WTC11 (cell line): ENCODE measurements around the gene EPN3. TPM values are rescaled to one million over a fixed set of nuclear protein-coding genes. Genes with fewer than 3 reads are reported as not detected.

Source experiments
- ATAC-seq: fragments of 200-7000 bp; cut with Tn5 transposase; 2 replicates; pipeline ENCODE4 v1.10.0; 2021; ENCODE audit warnings: mild to moderate bottlenecking, moderate library complexity
- CTCF ChIA-PET: fragments of 300-600 bp; sonication (Branson Sonifier 250); formaldehyde crosslinking; loops from one replicate; lab custom pipeline; 2021; ENCODE audit warnings: antibody characterized with exemption; lab: Charles Lee
- POLR2A ChIA-PET: fragments of 350-600 bp; sonication (Branson Sonifier 250); formaldehyde crosslinking; loops from one replicate; lab custom pipeline; 2021; ENCODE audit warnings: antibody characterized with exemption; lab: Charles Lee
- DNase-seq: peaks from one replicate; pipeline ENCODE4 v3.0.0; 2021; ENCODE audit warnings: low spot score
- H3K27ac Mint-ChIP-seq: 2 replicates; pipeline ENCODE4 v1.8.0; 2021; ENCODE audit warnings: mixed read lengths
- H3K27me3 Mint-ChIP-seq: 2 replicates; pipeline ENCODE4 v1.8.0; 2021; ENCODE audit warnings: low read depth, mild to moderate bottlenecking, moderate library complexity, mixed read lengths
- H3K36me3 Mint-ChIP-seq: 2 replicates; pipeline ENCODE4 v1.8.0; 2021; ENCODE audit warnings: mixed read lengths
- H3K4me1 Mint-ChIP-seq: 2 replicates; pipeline ENCODE4 v1.8.0; 2022; ENCODE audit warnings: mixed read lengths
- H3K4me3 Mint-ChIP-seq: 2 replicates; pipeline ENCODE4 v1.8.0; 2021; ENCODE audit warnings: mild to moderate bottlenecking, moderate library complexity, mixed read lengths
- H3K9me3 Mint-ChIP-seq: 2 replicates; pipeline ENCODE4 v1.8.0; 2021; ENCODE audit warnings: mixed read lengths
- CREB1 ChIP-seq: sonication (generic); formaldehyde crosslinking; IDR thresholded peaks from 2 replicates; pipeline ENCODE4 v1.8.0; 2023; ENCODE audit warnings: mild to moderate bottlenecking, missing genetic modification reagents
- ELF4 ChIP-seq: sonication (generic); formaldehyde crosslinking; IDR thresholded peaks from 2 replicates; pipeline ENCODE4 v1.8.1; 2022; ENCODE audit warnings: low read depth, mild to moderate bottlenecking, moderate library complexity, missing genetic modification reagents
- NFE2L1 ChIP-seq: sonication (generic); formaldehyde crosslinking; IDR thresholded peaks from 2 replicates; pipeline ENCODE4 v1.8.1; 2023; ENCODE audit warnings: missing genetic modification reagents
- SMAD4 ChIP-seq: sonication (generic); formaldehyde crosslinking; IDR thresholded peaks from 2 replicates; pipeline ENCODE4 v1.8.0; 2022; ENCODE audit warnings: mild to moderate bottlenecking, missing genetic modification reagents
- SOX15 ChIP-seq: fragments of 250-450 bp; sonication (Bioruptor Pico); IDR thresholded peaks from 2 replicates; pipeline ENCODE4 v1.9.0; 2021; ENCODE audit warnings: mild to moderate bottlenecking
- ZNF138 ChIP-seq: sonication (generic); formaldehyde crosslinking; conservative IDR thresholded peaks from 2 replicates; pipeline ENCODE4 v1.8.1; 2022; ENCODE audit warnings: mild to moderate bottlenecking, moderate library complexity, missing genetic modification reagents
- ZNF416 ChIP-seq: fragments of 250-450 bp; sonication (Bioruptor Pico); IDR thresholded peaks from 2 replicates; pipeline ENCODE4 v1.9.0; 2021; ENCODE audit warnings: mild to moderate bottlenecking, inconsistent platforms
- total RNA-seq: library from RNA; stranded (reverse); gene quantifications from 3 replicates; pipeline ENCODE4 v1.2.3, GENCODE V29; 2021
- TF ChIP-seq, protein P1 (sequence below): sonication (generic); formaldehyde crosslinking; IDR thresholded peaks from 2 replicates; pipeline ENCODE4 v1.8.1; 2023; ENCODE audit warnings: mild to moderate bottlenecking, missing genetic modification reagents
- TF ChIP-seq, protein P2 (sequence below): sonication (generic); formaldehyde crosslinking; IDR thresholded peaks from 2 replicates; pipeline ENCODE4 v1.8.0; 2022; ENCODE audit warnings: mild to moderate bottlenecking, missing genetic modification reagents
- TF ChIP-seq, protein P3 (sequence below): fragments of 250-450 bp; sonication (Bioruptor Pico); IDR thresholded peaks from 2 replicates; pipeline ENCODE4 v2.1.2; 2022; ENCODE audit warnings: mild to moderate bottlenecking, moderate library complexity
- TF ChIP-seq, protein P4 (sequence below): sonication (generic); formaldehyde crosslinking; IDR thresholded peaks from 2 replicates; pipeline ENCODE4 v1.8.0; 2023; ENCODE audit warnings: mild to moderate bottlenecking, missing genetic modification reagents
- TF ChIP-seq, protein P5 (sequence below): fragments of 250-450 bp; sonication (Bioruptor Pico); IDR thresholded peaks from 2 replicates; pipeline ENCODE4 v1.8.0; 2021; ENCODE audit warnings: mild to moderate bottlenecking
- TF ChIP-seq, protein P6 (sequence below): sonication (generic); formaldehyde crosslinking; IDR thresholded peaks from 2 replicates; pipeline ENCODE4 v1.8.1; 2022; ENCODE audit warnings: mild to moderate bottlenecking, missing genetic modification reagents, moderate library complexity, borderline replicate concordance
- TF ChIP-seq, protein P7 (sequence below): sonication (generic); formaldehyde crosslinking; IDR thresholded peaks from 2 replicates; pipeline ENCODE4 v1.8.1; 2023; ENCODE audit warnings: mild to moderate bottlenecking, missing genetic modification reagents, moderate library complexity

EPN3 gene
- total RNA-seq, 1 experiment from 2014 or later, result 8.8 TPM

DNA sequence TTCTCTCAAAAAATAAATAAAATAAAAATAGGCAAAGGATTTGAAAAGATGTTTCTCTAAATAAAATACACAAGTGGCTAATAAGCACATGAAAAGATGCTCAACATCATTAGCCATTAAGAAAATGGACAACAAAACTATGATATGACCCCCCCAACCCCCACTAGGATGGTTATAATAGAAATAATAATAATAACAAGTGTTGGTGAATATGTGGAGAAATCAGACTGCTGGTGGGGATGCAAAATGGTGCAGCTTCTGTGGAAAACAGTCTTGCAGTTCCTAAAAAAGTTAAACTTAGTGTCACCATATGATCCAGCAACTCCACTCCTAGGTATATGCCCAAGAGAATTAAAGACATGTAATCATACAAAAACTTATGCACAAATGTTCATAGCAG is 33.3 kb upstream of the EPN3 start (continued):
- TF ChIP-seq, protein P1, sequence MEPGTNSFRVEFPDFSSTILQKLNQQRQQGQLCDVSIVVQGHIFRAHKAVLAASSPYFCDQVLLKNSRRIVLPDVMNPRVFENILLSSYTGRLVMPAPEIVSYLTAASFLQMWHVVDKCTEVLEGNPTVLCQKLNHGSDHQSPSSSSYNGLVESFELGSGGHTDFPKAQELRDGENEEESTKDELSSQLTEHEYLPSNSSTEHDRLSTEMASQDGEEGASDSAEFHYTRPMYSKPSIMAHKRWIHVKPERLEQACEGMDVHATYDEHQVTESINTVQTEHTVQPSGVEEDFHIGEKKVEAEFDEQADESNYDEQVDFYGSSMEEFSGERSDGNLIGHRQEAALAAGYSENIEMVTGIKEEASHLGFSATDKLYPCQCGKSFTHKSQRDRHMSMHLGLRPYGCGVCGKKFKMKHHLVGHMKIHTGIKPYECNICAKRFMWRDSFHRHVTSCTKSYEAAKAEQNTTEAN (CRISPR knock-in tag), result no peak
- TF ChIP-seq ZNF416 (CRISPR knock-in tag), result no peak
- TF ChIP-seq, all 79 proteins: peak for 0

DNA sequence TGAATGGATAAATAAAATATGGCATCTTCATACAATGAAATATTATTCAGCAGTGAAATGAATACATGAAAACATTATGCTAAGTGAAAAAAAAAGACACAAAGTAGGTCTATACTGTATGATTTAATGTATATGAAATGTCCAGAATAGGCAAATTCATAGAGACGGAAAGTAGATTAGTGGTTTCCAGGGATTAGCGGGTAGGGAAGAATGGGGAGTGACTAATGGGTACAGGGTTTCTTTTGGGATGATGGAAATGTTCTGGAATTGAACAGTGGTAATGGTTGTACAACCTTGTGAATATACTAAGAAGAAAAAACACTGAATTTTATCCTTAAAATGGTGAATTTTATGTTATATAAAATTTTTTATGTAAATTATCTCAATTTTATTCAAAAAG is 32.8 kb upstream of the EPN3 start:
- no peaks in the 10 kb centered on the region for H3K27me3 Mint-ChIP-seq
- peaks cover 8% of the 10 kb centered on the region for H3K4me1 Mint-ChIP-seq
- H3K36me3 Mint-ChIP-seq, result no peaks in the 10 kb centered on the region
- ChIA-PET CTCF (interaction anchor here (0.7 to 4.5 kb wide), 7 partner anchors 11 to 193 kb away, joined by 3 to 35 read pairs (median 16); partner anchors contain the start of genes EPN3 and LRRC59), POLR2A (interaction anchor here (0.7 kb wide), 2 partner anchors 417 to 1929 kb away, joined by 3 to 4 read pairs; no protein-coding TSS in a partner anchor)
- no peak overlapping the region for H3K27ac Mint-ChIP-seq
- DNase-seq (no peak), ATAC-seq (no peak)
- no peak overlapping the region for H3K4me3 Mint-ChIP-seq
- H3K9me3 Mint-ChIP-seq, result no peaks in the 10 kb centered on the region
- TF ChIP-seq ZNF138 (no peak), SOX15 (CRISPR knock-in tag) (no peak), SMAD4 (no peak), CREB1 (CRISPR knock-in tag) (no peak), NFE2L1 (CRISPR knock-in tag) (no peak), ELF4 (CRISPR knock-in tag) (no peak)
- TF ChIP-seq, protein P2, sequence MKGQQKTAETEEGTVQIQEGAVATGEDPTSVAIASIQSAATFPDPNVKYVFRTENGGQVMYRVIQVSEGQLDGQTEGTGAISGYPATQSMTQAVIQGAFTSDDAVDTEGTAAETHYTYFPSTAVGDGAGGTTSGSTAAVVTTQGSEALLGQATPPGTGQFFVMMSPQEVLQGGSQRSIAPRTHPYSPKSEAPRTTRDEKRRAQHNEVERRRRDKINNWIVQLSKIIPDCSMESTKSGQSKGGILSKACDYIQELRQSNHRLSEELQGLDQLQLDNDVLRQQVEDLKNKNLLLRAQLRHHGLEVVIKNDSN (CRISPR knock-in tag), result no peak
- TF ChIP-seq, protein P3, sequence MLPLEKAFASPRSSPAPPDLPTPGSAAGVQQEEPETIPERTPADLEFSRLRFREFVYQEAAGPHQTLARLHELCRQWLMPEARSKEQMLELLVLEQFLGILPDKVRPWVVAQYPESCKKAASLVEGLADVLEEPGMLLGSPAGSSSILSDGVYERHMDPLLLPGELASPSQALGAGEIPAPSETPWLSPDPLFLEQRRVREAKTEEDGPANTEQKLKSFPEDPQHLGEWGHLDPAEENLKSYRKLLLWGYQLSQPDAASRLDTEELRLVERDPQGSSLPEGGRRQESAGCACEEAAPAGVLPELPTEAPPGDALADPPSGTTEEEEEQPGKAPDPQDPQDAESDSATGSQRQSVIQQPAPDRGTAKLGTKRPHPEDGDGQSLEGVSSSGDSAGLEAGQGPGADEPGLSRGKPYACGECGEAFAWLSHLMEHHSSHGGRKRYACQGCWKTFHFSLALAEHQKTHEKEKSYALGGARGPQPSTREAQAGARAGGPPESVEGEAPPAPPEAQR, result no peak
- TF ChIP-seq, protein P4, sequence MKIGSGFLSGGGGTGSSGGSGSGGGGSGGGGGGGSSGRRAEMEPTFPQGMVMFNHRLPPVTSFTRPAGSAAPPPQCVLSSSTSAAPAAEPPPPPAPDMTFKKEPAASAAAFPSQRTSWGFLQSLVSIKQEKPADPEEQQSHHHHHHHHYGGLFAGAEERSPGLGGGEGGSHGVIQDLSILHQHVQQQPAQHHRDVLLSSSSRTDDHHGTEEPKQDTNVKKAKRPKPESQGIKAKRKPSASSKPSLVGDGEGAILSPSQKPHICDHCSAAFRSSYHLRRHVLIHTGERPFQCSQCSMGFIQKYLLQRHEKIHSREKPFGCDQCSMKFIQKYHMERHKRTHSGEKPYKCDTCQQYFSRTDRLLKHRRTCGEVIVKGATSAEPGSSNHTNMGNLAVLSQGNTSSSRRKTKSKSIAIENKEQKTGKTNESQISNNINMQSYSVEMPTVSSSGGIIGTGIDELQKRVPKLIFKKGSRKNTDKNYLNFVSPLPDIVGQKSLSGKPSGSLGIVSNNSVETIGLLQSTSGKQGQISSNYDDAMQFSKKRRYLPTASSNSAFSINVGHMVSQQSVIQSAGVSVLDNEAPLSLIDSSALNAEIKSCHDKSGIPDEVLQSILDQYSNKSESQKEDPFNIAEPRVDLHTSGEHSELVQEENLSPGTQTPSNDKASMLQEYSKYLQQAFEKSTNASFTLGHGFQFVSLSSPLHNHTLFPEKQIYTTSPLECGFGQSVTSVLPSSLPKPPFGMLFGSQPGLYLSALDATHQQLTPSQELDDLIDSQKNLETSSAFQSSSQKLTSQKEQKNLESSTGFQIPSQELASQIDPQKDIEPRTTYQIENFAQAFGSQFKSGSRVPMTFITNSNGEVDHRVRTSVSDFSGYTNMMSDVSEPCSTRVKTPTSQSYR (CRISPR knock-in tag), result no peak
- TF ChIP-seq, protein P5, sequence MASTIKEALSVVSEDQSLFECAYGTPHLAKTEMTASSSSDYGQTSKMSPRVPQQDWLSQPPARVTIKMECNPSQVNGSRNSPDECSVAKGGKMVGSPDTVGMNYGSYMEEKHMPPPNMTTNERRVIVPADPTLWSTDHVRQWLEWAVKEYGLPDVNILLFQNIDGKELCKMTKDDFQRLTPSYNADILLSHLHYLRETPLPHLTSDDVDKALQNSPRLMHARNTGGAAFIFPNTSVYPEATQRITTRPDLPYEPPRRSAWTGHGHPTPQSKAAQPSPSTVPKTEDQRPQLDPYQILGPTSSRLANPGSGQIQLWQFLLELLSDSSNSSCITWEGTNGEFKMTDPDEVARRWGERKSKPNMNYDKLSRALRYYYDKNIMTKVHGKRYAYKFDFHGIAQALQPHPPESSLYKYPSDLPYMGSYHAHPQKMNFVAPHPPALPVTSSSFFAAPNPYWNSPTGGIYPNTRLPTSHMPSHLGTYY (CRISPR knock-in tag), result no peak
- TF ChIP-seq, protein P6, sequence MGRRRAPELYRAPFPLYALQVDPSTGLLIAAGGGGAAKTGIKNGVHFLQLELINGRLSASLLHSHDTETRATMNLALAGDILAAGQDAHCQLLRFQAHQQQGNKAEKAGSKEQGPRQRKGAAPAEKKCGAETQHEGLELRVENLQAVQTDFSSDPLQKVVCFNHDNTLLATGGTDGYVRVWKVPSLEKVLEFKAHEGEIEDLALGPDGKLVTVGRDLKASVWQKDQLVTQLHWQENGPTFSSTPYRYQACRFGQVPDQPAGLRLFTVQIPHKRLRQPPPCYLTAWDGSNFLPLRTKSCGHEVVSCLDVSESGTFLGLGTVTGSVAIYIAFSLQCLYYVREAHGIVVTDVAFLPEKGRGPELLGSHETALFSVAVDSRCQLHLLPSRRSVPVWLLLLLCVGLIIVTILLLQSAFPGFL (CRISPR knock-in tag), result no peak
- TF ChIP-seq, protein P7, sequence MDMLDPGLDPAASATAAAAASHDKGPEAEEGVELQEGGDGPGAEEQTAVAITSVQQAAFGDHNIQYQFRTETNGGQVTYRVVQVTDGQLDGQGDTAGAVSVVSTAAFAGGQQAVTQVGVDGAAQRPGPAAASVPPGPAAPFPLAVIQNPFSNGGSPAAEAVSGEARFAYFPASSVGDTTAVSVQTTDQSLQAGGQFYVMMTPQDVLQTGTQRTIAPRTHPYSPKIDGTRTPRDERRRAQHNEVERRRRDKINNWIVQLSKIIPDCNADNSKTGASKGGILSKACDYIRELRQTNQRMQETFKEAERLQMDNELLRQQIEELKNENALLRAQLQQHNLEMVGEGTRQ (CRISPR knock-in tag), result no peak
